HepG2 (cell line): ENCODE measurements around the gene CHKA. TPM values are rescaled to one million over a fixed set of nuclear protein-coding genes. Genes with fewer than 3 reads are reported as not detected.
A peak's percentile ranks its signal among the peaks of the same experiment; 100 is the strongest.

Source experiments
- CREB1 ChIP-seq, 2 experiments: fragments of 450-650 bp in 1 of 2; IDR thresholded peaks; 2 replicates each; pipeline ENCODE4 v1.6.1; 2016 to 2017; ENCODE audit warnings: control low read depth in 1 of 2, mild to moderate bottlenecking in 1 of 2, missing compliant biosample characterization in 1 of 2, missing genetic modification characterization in 1 of 2
- ESRRA ChIP-seq: sonication (generic); formaldehyde crosslinking; IDR thresholded peaks from 2 replicates; pipeline ENCODE4 v1.5.1; 2020; ENCODE audit warnings: mild to moderate bottlenecking, low read depth, missing genetic modification reagents
- GATAD1 ChIP-seq: IDR thresholded peaks from 2 replicates; pipeline ENCODE4 v1.6.1; 2016; ENCODE audit warnings: missing genetic modification reagents, missing compliant biosample characterization
- KMT2B ChIP-seq: IDR thresholded peaks from 2 replicates; pipeline ENCODE4 v1.6.1; 2016; ENCODE audit warnings: missing genetic modification reagents, missing compliant biosample characterization
- MED13 ChIP-seq: sonication (generic); formaldehyde crosslinking; IDR thresholded peaks from 2 replicates; pipeline ENCODE4 v1.5.0; 2020; ENCODE audit warnings: missing genetic modification reagents
- PBX2 ChIP-seq: IDR thresholded peaks from 2 replicates; pipeline ENCODE4 v1.6.1; 2016; ENCODE audit warnings: control low read depth
- TSC22D2 ChIP-seq: sonication (generic); formaldehyde crosslinking; IDR thresholded peaks from 2 replicates; pipeline ENCODE4 v1.5.1; 2020; ENCODE audit warnings: missing genetic modification reagents, mild to moderate bottlenecking, borderline replicate concordance
- U2AF1 ChIP-seq: fragments of 200-400 bp; formaldehyde crosslinking; optimal IDR thresholded peaks from 2 replicates; pipeline ENCODE3; 2017; ENCODE audit warnings: mild to moderate bottlenecking, low read depth, low read length
- ZBTB33 ChIP-seq: sonication (generic); formaldehyde crosslinking; IDR thresholded peaks from 2 replicates; pipeline ENCODE4 v1.4.0; 2020; ENCODE audit warnings: missing genetic modification reagents
- ZBTB39 ChIP-seq: sonication (generic); formaldehyde crosslinking; IDR thresholded peaks from 2 replicates; pipeline ENCODE4 v1.5.0; 2020; ENCODE audit warnings: missing genetic modification reagents
- ZBTB8A ChIP-seq: sonication (generic); formaldehyde crosslinking; IDR thresholded peaks from 2 replicates; pipeline ENCODE4 v1.4.0; 2020; ENCODE audit warnings: mild to moderate bottlenecking, low read depth, missing genetic modification reagents, borderline replicate concordance
- ZNF619 ChIP-seq: sonication (generic); formaldehyde crosslinking; IDR thresholded peaks from 2 replicates; pipeline ENCODE4 v1.4.0; 2020; ENCODE audit warnings: mild to moderate bottlenecking, missing genetic modification reagents
- ZNF687 ChIP-seq: sonication (generic); formaldehyde crosslinking; IDR thresholded peaks from 2 replicates; pipeline ENCODE4 v1.5.1; 2020; ENCODE audit warnings: mild to moderate bottlenecking, missing genetic modification reagents, moderate library complexity
- ZNF691 ChIP-seq: sonication (generic); formaldehyde crosslinking; IDR thresholded peaks from 2 replicates; pipeline ENCODE4 v1.4.0; 2020; ENCODE audit warnings: missing genetic modification reagents, low read depth, mild to moderate bottlenecking, borderline replicate concordance
- ZNF775 ChIP-seq: sonication (generic); formaldehyde crosslinking; IDR thresholded peaks from 2 replicates; pipeline ENCODE4 v1.4.0; 2020; ENCODE audit warnings: missing genetic modification reagents, mild to moderate bottlenecking, moderate library complexity, borderline replicate concordance
- ZNF780A ChIP-seq: sonication (generic); formaldehyde crosslinking; IDR thresholded peaks from 2 replicates; pipeline ENCODE4 v1.8.0; 2022; ENCODE audit warnings: mild to moderate bottlenecking, missing genetic modification reagents, moderate library complexity
- ZNF788 ChIP-seq: sonication (generic); formaldehyde crosslinking; IDR thresholded peaks from 2 replicates; pipeline ENCODE4 v1.5.0; 2020; ENCODE audit warnings: mild to moderate bottlenecking, missing genetic modification reagents, borderline replicate concordance
- ZNF790 ChIP-seq: sonication (generic); formaldehyde crosslinking; IDR thresholded peaks from 2 replicates; pipeline ENCODE4 v1.8.0; 2022; ENCODE audit warnings: missing genetic modification reagents, mild to moderate bottlenecking, borderline replicate concordance
- polyA plus RNA-seq, 8 experiments: library from polyadenylated mRNA; depleted of rRNA in 3 of 8; stranded (reverse) in 7 of 8; unstranded in 1 of 8; fragments of >200 nt; fragmentation: Illumina TruSeq in 4 of 8; extraction: Trizol in 4 of 8; gene quantifications; 2 replicates each; pipeline versions ENCODE4 v1.2.1 to v1.2.3, GENCODE V29; 2011 to 2016; ENCODE audit warnings: low read depth in 4 of 8, missing spikeins in 1 of 8, mixed read lengths in 1 of 8; ENCODE audit not compliant: insufficient read depth in 1 of 8
- total RNA-seq, 5 experiments: library from RNA; depleted of rRNA; stranded (reverse); fragments of >200 nt; fragmentation: Illumina TruSeq; extraction: Trizol; gene quantifications; 2 replicates each; pipeline ENCODE4 v1.2.3, GENCODE V29; 2016; ENCODE audit warnings: low read depth in 1 of 5

CHKA gene
- total and polyA plus RNA-seq, 2 of the 13 experiments (the other 11 are each of a cell fraction or from before 2014, with no cell fraction given), result 71.6 to 92.7 TPM

GRCh38 chr11:68037411-68038225 lies 83.6 kb downstream of the CHKA start (continued):
- TF ChIP-seq GATAD1 (CRISPR knock-in tag), result no peak
- no peak for TF ChIP-seq ZNF775 (CRISPR knock-in tag)
- no peak for TF ChIP-seq U2AF1
- TF ChIP-seq MED13, result no peak
- no peak for TF ChIP-seq ZBTB8A (CRISPR knock-in tag)
- no peak for TF ChIP-seq ZNF691 (CRISPR knock-in tag)
- TF ChIP-seq ZNF790 (CRISPR knock-in tag), result 0 out of 2 replicates have a peak, but pooled peaks have one; percentile 36
- no peak for TF ChIP-seq ZNF687 (CRISPR knock-in tag)
- TF ChIP-seq CREB1 (IDR thresholded peaks at IDR 0.05), result no peak
- TF ChIP-seq CREB1 (CRISPR knock-in tag; IDR thresholded peaks at IDR 0.05), result no peak
- TF ChIP-seq ESRRA, result no peak
- no peak for TF ChIP-seq PBX2 (CRISPR knock-in tag)
- 0 out of 2 replicates have a peak, but pooled peaks have one; percentile 6 for TF ChIP-seq ZNF619 (CRISPR knock-in tag)
- TF ChIP-seq ZNF780A, result no peak
- no peak for TF ChIP-seq KMT2B (CRISPR knock-in tag)
- TF ChIP-seq ZNF788 (CRISPR knock-in tag), result no peak
- no peak for TF ChIP-seq ZBTB39
- TF ChIP-seq ZBTB33 (CRISPR knock-in tag), result no peak
- no peak for TF ChIP-seq TSC22D2 (CRISPR knock-in tag)
